Brain pericyte (primary cell): ENCODE data around the gene RAG1.
"Not testable (repeated sequence)": the region's sequence is repeated elsewhere in the genome, so short reads cannot be mapped to it uniquely, and the experiment has no call there.

ENCODE experiments used
- DNase-seq: peaks from one replicate; pipeline ENCODE4 v3.0.0-alpha.2; 2012; ENCODE audit warnings: low read depth, low spot score

Gene RAG1

GRCh38 chr11:36567694-36568093, at the start of gene RAG1:
Gene RAG1, plus strand, starts transcription at chr11:36568007. Its CDS starts 5,298 bp downstream, at chr11:36573305.
- DNase-seq: no peak

- no peak for DNase-seq
These were observed 37.0 kb upstream of the RAG1 start for GRCh38 chr11:36530840-36531239.

GRCh38 chr11:36532941-36533601, 34.7 kb upstream of the RAG1 start:
- no peak for DNase-seq

- no peak for DNase-seq
These were observed 33.4 kb upstream of the RAG1 start for GRCh38 chr11:36534276-36534840.

- no peak for DNase-seq
These were observed 26.8 kb upstream of the RAG1 start for GRCh38 chr11:36540998-36541397.

- DNase-seq: no peak
These were observed 17.3 kb upstream of the RAG1 start for GRCh38 chr11:36550385-36551115.

GRCh38 chr11:36557390-36557789, 10.4 kb upstream of the RAG1 start:
- not testable (repeated sequence) for DNase-seq

- no peak for DNase-seq
These were observed 9.8 kb upstream of the RAG1 start for GRCh38 chr11:36557991-36558390.

- no peak for DNase-seq
These were observed 9.0 kb upstream of the RAG1 start for GRCh38 chr11:36558571-36559413.

GRCh38 chr11:36564376-36565030, 3.3 kb upstream of the RAG1 start:
- peak; percentile 4 for DNase-seq

- no peak for DNase-seq
These were observed 2.7 kb upstream of the RAG1 start for GRCh38 chr11:36565031-36565610.

GRCh38 chr11:36566407-36567053, 1.3 kb upstream of the RAG1 start:
- no peak for DNase-seq

- no peak for DNase-seq
These were observed 1.3 kb downstream of the RAG1 start for GRCh38 chr11:36569095-36569494.

GRCh38 chr11:36574486-36574885, 6.7 kb downstream of the RAG1 start:
- DNase-seq: no peak

- no peak for DNase-seq
These were observed 9.6 kb downstream of the RAG1 start for GRCh38 chr11:36577373-36577772.

- no peak for DNase-seq
These were observed 10.1 kb downstream of the RAG1 start for GRCh38 chr11:36577859-36578258.

- no peak for DNase-seq
These were observed 10.7 kb downstream of the RAG1 start for GRCh38 chr11:36578458-36578857.

- no peak for DNase-seq
These were observed 13.7 kb downstream of the RAG1 start for GRCh38 chr11:36581536-36581935.

GRCh38 chr11:36583667-36584066, 15.9 kb downstream of the RAG1 start:
- no peak for DNase-seq

GRCh38 chr11:36586543-36586942, 18.7 kb downstream of the RAG1 start:
- DNase-seq: no peak

- DNase-seq: no peak
These were observed 20.3 kb downstream of the RAG1 start for GRCh38 chr11:36588099-36588498.
